HG03066 (cell line): ENCODE measurements around the gene CRACDL.

Experiments used
- ATAC-seq: cut with Tn5 transposase; IDR thresholded peaks from one replicate; pipeline ENCODE4 v1.9.1; 2021; ENCODE audit warnings: low read depth; ENCODE audit not compliant: unreplicated experiment

The CRACDL gene

DNA sequence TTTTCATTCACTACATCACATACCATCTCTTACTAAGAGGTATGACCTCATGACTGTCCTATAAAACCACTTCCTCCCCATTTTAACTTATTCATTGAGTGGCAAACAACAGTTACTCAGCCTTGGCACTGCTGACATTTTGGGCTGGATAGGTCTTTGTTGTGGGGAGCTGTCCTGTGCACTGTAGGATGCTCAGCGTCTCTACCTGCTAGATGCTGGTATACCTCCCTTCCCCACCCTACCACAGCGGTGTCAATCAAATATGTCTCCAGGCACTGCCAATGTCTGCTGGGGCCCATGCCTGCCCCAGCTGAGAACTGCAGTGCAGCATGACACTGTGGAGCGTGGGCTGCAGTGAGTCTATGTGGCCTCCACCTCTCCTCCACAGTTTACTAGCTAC lies 128.8 kb downstream of the CRACDL start:
- no peak for ATAC-seq

DNA sequence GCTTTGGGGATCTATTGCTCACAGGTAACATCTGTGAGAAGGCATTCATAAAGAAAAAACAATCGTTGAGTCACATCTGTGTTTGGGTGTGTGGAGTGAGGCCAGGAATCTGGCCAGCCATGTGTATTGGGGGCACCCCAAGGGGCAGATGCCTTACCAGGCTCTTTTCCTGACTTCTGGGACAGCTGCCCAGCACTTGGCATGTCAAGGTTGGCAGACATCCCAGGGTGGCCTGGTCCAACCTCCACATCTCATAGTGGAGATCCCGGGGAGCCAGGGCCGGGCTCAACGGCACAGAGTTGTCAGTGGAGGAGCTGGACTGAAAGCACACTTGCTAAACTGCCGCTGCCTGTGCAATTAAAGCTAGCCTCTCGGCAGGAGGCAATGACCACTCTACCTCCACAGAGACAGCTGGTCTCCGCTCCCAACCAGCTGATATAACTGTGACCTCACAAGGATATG lies 129.8 kb downstream of the CRACDL start:
- no peak for ATAC-seq

DNA sequence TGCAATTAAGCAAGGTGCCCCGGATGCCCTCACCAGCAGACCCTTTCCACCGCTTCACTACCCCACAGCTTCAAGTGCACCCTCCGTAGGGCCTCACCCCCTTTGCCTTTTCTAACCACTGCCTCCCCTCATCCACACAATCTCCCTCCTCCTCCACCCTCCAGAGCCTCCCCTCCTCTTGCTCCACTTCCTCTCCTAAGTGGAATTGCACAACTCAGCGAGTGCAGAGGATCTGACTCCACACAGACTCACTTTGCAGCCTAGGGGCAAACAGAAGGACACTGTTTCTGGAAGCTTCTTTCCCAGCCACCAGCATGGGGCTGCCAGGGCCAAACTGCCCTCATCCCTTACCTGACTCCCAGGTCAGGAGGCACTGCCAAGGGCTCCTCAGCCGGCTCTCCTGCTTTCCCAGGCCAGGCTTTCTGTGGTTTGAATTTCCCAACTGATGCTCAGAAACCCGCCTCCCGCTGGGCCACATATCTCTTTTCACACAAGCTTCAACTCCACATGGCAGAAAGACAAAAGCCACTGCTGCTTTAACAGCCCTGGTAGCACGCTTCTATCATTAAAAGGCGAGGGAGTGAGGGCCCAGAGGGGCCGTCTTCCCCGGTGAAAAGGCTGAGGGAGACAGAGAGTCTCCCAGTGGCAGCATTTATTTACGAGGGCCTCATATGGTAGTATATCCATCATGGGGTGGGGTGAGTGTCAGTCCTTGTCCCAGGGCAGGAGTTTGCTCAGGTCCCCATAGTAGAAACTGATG lies 130.4 kb downstream of the CRACDL start:
- no peak for ATAC-seq

DNA sequence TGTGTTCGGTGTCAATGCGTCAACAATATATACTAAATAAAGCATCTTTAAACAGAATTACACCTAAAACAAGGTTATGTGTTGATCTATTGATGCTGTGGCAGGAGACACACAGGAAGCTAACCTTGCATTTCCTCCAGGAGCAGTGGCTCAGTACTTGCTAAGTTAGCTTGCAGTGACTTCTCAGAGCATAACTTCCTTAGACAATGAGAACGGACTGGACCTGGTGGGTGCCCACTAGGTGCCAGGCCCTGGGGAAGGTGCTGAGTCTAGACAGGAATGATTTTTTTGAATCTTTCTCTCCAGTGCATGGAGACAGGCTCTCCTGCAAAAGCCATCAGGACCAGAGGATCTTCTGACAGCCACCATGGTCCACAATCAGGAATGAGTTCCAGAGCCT lies 131.3 kb downstream of the CRACDL start:
- no peak for ATAC-seq

DNA sequence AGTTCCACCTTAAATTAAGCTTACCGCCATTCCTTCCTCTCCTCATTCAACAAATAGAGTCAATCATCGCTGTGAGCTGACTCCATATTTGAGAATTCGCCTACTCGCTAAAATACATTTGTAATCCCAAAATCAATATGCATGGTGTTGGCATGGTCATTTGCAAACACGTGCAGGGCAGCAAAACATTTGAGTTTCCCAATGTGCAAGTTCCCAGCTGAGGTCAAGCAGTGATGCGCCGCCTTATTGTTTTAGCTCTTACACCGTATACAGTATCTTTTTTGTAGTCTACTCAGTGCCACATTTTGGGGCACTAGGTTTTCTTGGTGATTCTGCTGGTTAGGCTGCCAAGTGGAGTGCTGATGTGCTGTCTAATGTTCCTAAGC lies 131.8 kb downstream of the CRACDL start:
- no peak for ATAC-seq

DNA sequence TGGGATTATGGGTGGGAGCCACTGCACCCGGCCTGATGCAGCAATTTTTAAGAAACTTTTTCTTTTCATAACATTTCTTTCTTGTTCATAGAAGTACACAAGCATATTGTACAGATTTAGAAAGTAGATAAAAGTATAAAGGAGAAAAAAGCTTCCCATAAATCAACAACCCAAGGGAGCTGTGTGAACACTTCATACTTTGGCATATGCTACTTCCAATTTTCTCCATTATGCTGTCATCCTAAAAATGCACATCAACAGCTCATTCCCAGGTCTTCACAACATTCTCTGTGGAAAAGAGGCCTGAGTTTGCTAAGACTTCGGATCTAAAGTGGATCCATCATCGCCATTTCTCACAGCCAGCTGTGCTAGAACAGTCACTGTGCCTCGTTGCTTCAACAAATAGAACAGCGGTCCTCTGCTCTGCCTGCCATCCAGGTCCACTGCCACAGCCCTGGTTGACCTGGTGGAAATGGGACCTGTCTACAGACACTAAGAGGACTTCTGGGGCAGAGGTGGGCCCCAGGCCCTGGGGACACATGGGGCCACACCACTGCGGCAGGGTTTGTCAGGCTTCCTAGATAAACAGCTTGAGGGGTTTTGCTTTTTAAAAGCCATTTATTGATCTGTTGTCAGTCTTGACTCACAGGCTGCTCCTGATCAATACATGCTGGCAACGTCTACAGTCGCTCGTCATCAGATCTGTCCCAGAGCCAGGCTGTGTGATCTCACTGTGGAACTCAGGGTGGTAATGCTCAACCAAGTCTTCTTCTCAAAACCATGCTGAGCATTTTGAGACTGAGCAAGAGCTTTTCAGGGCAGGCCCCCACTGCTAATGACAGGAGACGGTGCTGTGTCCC lies 132.4 kb downstream of the CRACDL start:
- ATAC-seq = no peak

DNA sequence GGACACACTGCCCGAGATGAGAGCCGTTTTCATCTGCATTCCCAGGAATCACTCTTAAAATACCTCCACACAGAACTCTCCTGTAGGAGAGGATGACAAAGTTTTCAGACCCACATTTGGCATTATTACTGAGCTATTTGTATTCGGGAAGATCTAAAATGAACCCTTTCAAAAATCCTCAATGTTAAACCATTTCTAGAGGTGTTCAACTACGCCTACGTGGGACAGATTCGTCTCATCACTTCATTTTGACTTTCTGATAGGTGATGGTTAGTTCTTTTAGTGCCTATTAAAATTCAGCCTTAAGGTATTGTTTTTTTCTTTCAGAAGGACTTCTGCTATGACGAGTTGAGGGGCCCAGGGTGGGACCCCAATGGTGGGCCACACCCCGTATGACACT lies 133.7 kb downstream of the CRACDL start:
- ATAC-seq = no peak

DNA sequence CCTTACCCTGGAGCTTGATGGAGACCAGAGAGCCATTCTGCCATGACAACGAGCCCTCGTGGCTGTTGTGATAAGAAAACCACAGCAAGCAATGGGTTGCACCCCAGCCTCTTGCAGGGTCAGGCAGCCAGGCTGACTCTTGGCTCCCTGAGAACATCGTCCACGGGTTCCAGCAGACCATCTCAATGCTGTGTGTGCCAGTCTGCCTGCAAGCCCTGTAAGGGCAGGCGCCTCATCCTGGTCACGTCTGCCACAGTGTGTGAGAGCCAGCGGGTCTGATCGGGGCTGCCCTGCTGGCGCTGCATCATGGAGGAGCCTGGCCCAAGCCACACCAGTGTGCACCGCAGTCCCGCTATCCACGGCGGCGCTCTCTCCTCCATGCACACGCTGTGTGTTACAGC lies 134.1 kb downstream of the CRACDL start:
- no peak for ATAC-seq

DNA sequence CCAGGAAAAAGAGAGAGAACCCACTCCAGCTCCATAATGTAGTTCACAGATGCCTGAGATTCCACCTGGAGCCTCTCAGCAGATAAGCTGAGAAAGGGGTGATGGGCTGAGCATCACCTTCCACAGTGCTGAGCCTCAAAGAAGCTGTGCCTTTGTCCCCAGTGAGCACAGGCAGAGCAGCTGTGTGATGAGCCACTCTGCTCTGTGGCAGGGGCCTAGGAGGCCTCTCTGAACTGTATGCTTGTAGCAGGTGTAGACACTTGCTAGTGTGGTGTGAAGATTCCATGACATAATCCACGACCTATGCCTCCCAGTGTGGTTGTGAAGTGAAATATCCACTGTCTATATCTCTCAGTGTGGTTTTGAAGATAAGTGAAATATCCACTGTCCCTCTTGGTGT lies 134.7 kb downstream of the CRACDL start:
- ATAC-seq = no peak

DNA sequence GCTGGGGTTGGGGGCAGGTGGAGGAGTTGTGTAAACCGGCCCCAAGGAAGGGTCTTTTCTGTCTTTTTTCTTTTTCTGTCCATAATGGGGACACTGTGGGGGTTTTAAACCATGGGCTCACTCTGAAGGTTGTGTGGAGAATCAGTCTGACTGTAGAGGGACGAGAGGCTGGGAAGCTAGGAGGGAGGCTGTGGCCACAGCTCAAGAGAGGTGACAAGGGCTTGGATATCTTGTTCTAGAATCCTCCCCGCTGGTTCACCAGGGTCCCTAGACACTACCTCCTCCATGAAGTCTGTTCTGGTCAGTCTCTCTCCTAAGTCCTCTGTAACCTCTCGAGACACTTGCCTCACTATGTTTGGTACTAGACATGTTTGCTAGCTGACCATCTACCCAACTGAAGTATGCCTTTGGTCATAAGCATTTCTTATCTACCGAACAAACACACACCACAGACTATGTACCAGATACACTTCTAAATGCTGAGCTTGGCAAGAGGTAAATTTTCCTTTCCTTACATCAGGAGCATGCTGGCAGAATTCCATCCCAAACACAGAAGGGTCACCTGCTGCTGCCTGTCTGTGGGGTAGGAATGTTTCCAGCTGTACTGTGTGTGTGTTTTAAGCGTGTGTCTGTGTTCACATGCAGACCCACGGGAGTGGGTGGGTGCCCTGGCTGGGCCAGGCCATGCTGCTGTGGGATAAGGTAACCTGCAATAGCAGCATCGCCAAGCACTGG lies 135.5 kb downstream of the CRACDL start:
- no peak for ATAC-seq

DNA sequence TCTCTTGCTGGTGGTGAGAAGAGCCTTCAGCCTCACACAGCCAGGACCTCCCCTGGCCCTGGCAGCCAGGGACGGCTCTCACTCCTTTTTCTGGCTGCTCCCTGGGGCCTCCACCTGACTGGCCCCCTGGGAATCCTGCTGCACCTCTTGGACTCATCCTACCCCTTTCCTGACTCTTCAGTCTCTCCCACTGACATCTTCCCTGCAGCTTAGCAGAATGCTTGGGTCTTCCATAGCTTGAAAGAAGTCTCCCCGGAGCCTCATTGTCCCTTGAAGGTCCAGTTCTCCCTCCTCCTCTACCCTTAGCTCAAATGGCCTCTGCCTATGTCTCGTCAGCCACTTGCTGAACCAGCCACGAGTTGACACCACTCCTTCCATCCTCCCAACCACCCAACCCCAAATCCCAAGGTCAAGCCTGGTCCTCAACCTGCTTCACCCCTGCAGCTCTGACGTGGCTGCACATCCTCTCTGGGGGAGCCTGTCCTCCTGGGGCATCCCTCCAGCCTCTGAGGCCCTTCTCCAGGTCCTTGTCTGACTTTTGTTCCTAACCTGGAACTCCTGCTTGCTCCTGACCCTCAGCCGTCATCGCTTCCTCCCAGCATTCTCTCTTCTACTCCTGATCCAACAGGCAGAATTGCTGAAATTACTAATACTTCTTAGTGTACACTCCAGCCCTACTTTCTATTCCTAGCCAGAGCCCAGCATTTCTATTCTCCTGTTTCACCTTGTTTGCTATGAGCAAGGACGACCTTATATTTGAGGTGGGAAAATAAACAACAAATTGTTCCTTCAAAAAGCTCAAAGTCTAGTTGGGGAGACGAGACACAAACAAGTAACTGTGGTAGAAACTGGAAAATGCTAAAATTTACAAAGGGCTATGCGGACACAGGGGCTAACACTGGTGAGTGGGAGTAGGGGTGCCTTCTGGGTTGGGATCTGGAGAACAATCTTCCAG lies 136.4 kb downstream of the CRACDL start:
- no peak for ATAC-seq

DNA sequence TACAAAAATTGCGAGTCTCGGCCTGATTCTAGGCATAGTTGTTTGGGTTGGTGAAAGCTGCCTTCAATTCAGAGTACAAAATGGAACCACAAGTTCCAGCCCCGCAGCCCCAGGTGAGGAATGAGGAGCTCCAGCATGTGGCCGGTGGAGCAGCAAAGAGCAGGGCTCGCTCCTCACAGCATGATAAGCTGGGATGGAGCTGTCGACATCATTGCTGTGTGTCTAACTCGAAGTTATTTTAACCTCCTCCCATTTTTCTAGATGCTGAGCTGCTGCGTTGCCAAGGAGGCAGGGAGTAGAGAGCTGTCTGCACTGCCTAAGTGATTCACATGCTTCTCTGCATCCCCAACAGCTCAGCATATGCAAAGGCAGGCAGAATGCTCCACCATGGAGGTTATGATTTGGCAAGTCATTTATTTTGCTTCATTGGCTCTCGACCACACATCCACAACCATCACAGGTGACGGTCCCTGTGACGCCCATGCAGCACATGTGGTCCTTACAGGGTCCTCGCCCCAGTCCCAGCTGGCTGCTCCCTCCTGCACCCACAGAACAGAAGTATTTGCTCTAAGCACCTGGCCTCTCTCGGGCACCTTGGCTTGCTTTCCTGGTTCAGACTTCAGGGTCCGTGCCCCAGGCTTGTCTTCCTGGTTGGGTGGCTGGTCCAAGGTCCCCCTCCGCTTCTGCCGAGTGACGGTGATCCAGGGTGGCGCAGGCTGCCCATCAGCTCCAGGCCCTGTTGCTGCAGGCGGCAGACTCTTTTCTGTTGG lies 139.1 kb downstream of the CRACDL start:
- no peak for ATAC-seq

DNA sequence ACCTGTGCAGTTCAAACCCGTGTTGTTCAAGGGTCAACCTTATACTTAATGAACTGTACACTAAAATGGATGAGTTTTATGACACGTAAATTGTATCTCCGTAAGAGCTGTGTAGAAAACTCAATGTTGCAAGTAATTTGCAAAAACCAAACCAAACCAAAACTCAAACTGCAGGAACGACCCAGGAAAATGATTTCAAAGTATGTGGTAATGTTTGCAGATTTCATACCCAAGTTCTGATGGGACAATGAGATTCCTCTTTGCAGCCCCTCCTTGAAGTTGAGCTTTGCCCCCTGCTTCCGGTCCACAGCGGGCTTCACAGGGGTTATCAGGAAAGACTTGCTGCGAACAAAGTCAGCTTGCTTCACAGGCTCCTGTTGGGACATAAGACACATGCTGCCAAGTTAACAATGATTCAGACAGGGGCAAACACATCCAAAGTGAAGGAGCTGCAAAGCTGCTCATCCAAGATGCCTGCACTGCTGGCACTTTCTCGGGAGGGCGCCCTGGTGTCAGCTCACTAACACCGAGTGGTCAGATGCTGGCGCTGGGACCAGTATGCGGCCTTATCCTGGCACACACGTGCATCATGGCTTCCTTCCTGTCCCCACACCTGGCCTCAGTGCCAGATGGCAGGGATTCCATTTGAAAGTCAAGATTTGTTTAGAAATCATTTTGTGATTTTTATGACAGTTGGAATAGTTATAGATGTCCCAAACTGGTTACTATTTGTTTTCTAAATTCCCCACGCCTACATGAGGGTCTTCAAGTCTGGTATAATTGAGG lies 139.9 kb downstream of the CRACDL start:
- ATAC-seq = no peak

DNA sequence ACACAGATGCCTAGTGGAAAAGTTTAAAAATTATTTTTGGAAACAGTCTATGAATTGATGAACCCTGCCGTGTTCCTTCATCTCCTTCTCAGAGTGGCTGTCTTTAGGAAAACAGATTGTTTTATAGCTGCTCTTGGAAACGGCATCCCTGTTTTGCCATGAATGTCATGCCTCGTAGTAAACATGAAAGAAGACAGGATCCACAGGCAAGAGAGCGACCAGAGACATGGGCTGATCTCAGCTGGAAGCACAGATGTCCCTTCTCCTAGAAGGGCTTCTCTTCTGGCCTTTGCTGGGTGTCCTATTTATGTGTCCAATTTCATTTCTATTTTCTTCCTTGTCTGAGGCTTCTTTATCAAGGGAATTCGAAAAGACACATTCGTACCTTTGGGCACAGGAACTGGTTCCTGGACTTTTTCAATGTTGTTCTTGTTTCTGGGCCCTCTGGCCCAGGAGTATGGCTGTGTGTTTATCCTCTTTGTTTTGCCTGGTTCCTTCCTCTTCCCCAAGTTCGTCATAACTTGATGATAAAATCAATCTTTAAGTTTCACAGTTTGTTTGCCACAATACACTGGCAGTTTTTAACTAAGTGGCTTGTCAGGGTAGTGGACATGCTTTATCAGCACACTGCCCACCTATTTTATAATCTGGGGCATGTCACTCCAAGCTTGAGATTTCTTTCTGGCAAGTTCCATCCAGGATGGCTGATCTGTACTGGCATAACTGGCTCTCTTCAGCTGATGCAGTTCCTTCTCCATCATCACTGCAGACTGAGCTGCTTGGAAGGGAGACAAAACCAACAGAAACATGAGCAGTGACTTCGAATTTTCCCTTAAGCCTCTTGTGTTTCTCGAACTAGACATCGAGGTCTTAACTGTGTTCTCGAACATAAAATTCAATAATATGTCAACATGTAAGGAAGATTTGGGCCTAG lies 141.9 kb downstream of the CRACDL start:
- ATAC-seq = no peak

DNA sequence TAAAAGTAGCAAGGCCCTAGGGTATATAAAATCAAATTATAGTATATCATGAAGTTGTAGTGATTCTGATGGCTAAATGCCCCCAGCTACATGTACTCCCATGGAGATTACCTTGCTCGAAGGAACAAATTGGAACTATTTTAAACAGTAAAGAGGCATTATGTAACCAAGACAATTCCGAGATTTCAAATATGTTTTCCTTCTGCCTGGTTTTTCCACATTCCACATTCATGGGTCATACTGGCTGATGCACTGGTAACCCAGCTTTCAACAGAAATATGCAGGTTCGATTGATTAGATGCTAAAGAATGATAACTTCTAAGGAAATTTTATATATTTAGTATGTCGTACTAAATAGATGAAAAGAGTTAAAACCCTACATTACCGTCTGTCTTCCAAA lies 142.8 kb downstream of the CRACDL start:
- ATAC-seq = no peak

DNA sequence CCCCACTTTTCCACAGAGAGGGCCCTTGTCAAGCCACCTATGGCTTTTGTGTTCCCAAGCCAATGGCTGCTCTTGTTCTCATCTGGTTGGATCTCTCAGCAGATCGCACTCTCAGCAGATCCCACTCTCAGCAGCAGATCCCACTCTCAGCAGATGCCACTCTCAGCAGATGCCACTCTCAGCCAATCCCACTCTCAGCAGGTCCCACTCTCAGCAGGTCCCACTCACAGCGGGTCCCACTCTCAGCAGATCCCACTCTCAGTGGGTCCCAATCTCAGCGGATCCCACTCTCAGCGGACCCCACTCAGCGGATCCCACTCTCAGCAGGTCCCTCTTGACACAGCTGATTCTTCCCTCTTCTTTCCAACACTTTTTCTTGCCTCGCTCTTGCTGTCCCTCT lies 145.8 kb downstream of the CRACDL start:
- ATAC-seq = no peak

DNA sequence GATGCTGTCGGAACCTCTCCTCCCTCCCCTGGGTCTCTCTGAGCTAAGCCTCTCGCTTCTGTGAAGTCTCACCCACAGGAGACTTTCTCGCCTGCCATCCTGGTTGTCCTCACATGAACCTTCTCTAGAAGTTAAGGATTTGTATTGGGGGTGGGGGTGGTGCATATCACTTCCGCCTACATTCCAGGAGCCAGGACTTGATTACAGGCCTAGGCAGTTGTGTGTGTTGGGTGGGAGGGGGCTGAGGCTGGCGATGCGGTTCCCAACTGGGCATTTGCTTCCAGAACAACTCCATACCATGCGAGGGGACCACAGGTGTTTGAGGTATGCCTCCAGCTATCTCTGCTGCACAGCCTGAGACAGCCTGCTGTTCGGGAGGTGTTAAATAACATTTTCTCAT lies 148.3 kb downstream of the CRACDL start:
- ATAC-seq = no peak

DNA sequence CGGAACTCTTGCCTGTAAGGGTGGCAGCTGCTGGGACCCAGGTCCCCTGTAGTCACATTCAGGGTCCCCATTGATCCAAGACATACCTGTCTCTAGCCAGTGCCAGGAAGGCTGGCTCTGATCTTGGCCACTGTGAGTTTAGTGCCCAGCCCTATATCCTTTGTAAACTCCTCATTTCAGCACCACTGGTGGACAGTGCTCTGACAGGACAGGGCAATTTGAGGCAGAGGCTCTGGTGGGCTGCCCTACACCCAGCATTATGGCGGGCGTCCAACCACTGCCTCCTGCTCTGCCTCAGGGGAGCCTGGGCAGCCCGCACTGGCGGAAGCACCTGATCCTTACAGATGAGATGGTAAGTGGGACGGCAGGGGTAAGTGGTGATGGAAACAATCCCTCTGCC lies 149.8 kb downstream of the CRACDL start:
- ATAC-seq = no peak
